ENCODE data around the gene DOCK3.

DNA sequence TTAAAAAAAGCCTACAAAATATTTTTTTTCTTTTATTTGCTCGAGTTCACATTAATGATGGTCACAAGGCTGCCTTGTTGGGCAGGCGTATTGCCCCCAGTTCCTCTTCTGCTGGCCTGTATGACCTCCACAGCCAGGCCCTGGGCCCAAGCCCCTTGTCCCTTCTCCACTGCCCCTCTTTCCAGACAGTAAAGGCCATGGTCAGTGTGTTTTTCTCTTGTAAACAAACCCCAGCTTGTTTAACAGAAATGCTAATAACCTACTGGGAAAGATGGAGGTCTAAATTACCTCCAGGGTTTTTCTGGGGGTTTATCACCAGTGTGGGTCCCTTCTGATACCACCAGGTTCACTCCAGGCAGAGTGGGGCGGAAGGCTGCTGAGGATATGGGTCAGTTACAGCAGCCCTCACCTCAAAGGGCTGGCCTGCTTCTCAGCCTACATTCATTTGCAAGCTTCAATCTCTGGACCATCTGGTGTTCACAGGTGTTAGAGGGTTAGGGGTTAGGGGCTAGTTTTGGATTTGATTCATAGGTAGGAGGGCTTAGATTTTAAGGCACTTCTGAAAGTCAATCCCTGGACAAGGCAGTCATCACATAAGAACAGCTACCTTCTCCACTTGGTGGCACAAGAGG, 708.3 kb downstream of the DOCK3 start:
- no peak for TF ChIP-seq POLR2AphosphoS5 (IDR thresholded peaks at IDR 0.05; ENCODE audit: low read depth, low read length)
- TF ChIP-seq POLR2A (IDR thresholded peaks at IDR 0.05; ENCODE audit: low read depth, low read length), result no peak
- TF ChIP-seq TAF1 (IDR thresholded peaks at IDR 0.05; ENCODE audit: low read depth, low read length), result no peak

Data from GM12891 (cell line).